MM.1S (cell line): ENCODE measurements around the gene ASB5.
"Not testable (repeated sequence)": the region's sequence is repeated elsewhere in the genome, so short reads cannot be mapped to it uniquely, and the experiment has no call there.

Experiments
- CTCF ChIP-seq: fragments of 300-600 bp; sonication (generic); IDR thresholded peaks from 2 replicates; pipeline ENCODE4 v1.5.1; 2016; ENCODE audit warnings: antibody characterized with exemption, low read length, mixed read lengths
- EZH2phosphoT487 ChIP-seq: fragments of 300-600 bp; sonication (generic); IDR thresholded peaks from 2 replicates; pipeline ENCODE4 v1.6.1; 2018; ENCODE audit warnings: antibody characterized with exemption, low read length

- TF ChIP-seq CTCF, EZH2phosphoT487: not testable (repeated sequence)
Measured at GRCh38 chr4:176212351-176212750, 56.7 kb downstream of the ASB5 start.
